B cell (primary cell): ENCODE results near the gene PRPF38A.

ENCODE experiments used
- EZH2 ChIP-seq: IDR thresholded peaks from 2 replicates; pipeline ENCODE4 v1.6.1; 2012; ENCODE audit warnings: borderline replicate concordance, low read depth, mild to moderate bottlenecking, moderate library complexity, low read length; ENCODE audit not compliant: insufficient read depth, poor library complexity, severe bottlenecking
- TF ChIP-seq, protein P1 (sequence below): fragments of 200-600 bp; IDR thresholded peaks from one replicate; pipeline ENCODE4 v1.8.0; 2022; ENCODE audit warnings: antibody characterized with exemption, mild to moderate bottlenecking

DNA sequence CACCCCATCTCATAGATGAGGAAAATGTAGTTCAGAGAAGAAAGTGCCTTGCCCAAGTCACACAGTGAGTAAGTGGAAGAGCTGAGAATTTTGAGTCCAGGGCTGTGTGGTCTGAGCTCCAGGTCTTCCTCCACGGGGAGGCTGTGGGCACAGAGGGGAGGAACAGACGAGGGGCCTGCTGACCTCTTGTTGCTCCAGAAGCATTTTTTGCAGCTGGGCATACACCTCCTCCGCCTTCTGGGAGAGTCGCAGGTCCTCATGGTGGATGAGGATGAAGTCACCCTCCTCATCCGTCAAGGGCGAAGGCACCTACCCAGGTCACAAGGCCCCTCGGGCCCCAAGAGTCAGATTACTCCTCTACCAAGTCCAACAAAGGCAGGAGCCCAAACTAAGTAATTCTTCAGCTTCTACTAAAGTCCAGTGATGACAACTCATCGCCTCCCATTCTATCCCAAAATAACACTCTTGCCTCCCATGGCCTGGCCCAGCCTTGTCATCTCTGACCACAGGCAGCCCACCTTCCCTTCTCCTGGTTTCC, 47.5 kb upstream of the PRPF38A start:
- TF ChIP-seq, protein P1, sequence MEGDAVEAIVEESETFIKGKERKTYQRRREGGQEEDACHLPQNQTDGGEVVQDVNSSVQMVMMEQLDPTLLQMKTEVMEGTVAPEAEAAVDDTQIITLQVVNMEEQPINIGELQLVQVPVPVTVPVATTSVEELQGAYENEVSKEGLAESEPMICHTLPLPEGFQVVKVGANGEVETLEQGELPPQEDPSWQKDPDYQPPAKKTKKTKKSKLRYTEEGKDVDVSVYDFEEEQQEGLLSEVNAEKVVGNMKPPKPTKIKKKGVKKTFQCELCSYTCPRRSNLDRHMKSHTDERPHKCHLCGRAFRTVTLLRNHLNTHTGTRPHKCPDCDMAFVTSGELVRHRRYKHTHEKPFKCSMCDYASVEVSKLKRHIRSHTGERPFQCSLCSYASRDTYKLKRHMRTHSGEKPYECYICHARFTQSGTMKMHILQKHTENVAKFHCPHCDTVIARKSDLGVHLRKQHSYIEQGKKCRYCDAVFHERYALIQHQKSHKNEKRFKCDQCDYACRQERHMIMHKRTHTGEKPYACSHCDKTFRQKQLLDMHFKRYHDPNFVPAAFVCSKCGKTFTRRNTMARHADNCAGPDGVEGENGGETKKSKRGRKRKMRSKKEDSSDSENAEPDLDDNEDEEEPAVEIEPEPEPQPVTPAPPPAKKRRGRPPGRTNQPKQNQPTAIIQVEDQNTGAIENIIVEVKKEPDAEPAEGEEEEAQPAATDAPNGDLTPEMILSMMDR = no peak
- TF ChIP-seq EZH2 = no peak
